Adipocyte (in vitro differentiated cells): ENCODE results near the gene GBF1.
"Not testable (repeated sequence)": the region's sequence is repeated elsewhere in the genome, so short reads cannot be mapped to it uniquely, and the experiment has no call there.

Experiments used
- DNase-seq: peaks from one replicate; pipeline ENCODE4 v3.0.0-alpha.2; 2015; ENCODE audit warnings: low read depth
- H3K27me3 ChIP-seq: replicated peaks from 2 replicates; pipeline ENCODE4 v1.7.0; 2013; ENCODE audit warnings: mild to moderate bottlenecking, low read length, moderate library complexity; ENCODE audit not compliant: control insufficient read depth, insufficient read depth
- H3K36me3 ChIP-seq: 2 replicates; pipeline ENCODE4 v1.7.0; 2013; ENCODE audit warnings: low read length, mild to moderate bottlenecking, moderate library complexity; ENCODE audit not compliant: control insufficient read depth, insufficient read depth, severe bottlenecking
- H3K4me1 ChIP-seq: 2 replicates; pipeline ENCODE4 v1.7.0; 2013; ENCODE audit warnings: mild to moderate bottlenecking, low read length, moderate library complexity; ENCODE audit not compliant: control insufficient read depth, insufficient read depth
- H3K4me3 ChIP-seq: 2 replicates; pipeline ENCODE4 v1.7.0; 2013; ENCODE audit warnings: mild to moderate bottlenecking, low read length, moderate library complexity
- H3K9ac ChIP-seq: 2 replicates; pipeline ENCODE4 v1.7.0; 2013; ENCODE audit warnings: mild to moderate bottlenecking, low read length, moderate library complexity
- H3K9me3 ChIP-seq: 2 replicates; pipeline ENCODE4 v1.7.0; 2013; ENCODE audit warnings: mild to moderate bottlenecking, low read length, moderate library complexity; ENCODE audit not compliant: control insufficient read depth

GBF1 gene

DNA sequence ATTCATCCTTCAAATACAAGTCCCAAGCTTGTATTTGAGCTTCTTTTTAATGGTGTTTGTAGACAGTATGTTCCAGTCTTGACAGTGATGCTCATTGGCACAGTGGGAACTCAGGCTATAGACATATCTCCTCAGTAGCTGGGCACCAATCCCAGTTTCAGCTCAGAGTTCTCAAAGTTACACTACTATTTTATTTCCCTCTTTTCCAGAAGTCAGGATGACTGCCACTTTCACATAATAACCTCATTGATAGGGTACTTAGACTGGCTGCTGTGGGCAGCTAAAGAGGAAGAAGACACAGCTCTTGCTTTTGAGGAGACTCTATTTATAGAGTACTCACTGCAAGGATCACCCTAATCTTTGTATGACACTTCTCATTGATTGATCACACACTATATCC, 2.4 kb downstream of the GBF1 start:
- Histone ChIP-seq H3K4me3 (peak overlapping the region; percentile 99), H3K36me3 (no peaks in the 10 kb centered on the region), H3K27me3 (no peaks in the 10 kb centered on the region), H3K9ac (no peak overlapping the region), H3K4me1 (peaks cover 39% of the 10 kb centered on the region), H3K9me3 (no peaks in the 10 kb centered on the region)
- no peak for DNase-seq

DNA sequence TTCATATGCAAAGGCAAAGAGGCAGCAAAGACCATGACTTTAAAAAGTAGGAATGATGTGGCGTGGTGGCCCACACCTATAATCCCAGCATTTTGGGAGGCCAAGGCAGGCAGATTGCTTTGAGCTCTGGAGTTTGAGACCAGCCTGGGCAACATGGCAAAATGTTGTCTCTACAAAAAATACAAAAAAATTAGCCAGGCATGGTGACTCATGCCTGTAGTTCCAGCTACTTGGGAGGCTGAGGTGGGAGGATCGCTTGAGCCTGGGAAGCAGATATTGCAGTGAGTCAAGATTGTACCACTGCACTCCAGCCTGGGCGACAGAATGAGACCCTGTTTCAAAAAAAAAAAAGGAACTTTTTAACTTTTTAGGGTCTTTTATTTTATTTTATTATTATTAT, 7.2 kb downstream of the GBF1 start:
- DNase-seq, H3K9ac ChIP-seq: not testable (repeated sequence)

GRCh38 chr10:102254426-102254825, 9.1 kb downstream of the GBF1 start:
- no peak overlapping the region for H3K4me3 ChIP-seq
- H3K4me1 ChIP-seq: no peaks in the 10 kb centered on the region
- no peaks in the 10 kb centered on the region for H3K9me3 ChIP-seq
- no peaks in the 10 kb centered on the region for H3K27me3 ChIP-seq
- no peak for DNase-seq
- H3K9ac ChIP-seq: no peak overlapping the region
- H3K36me3 ChIP-seq: peaks cover 7% of the 10 kb centered on the region

More for the DNA sequence above, 7.2 kb downstream of the GBF1 start:
- H3K36me3 ChIP-seq, H3K4me3 ChIP-seq, H3K9me3 ChIP-seq, H3K27me3 ChIP-seq: not testable (repeated sequence)
- peaks cover 14% of the 10 kb centered on the region for H3K4me1 ChIP-seq

- H3K4me3 ChIP-seq: no peak overlapping the region
- H3K9me3 ChIP-seq: no peaks in the 10 kb centered on the region
- H3K9ac ChIP-seq: no peak overlapping the region
- no peak for DNase-seq
- no peaks in the 10 kb centered on the region for H3K27me3 ChIP-seq
- H3K4me1 ChIP-seq: no peaks in the 10 kb centered on the region
- peaks cover 14% of the 10 kb centered on the region for H3K36me3 ChIP-seq
Observed at GRCh38 chr10:102255404-102255803, 10.1 kb downstream of the GBF1 start.

GRCh38 chr10:102261196-102261595, 15.9 kb downstream of the GBF1 start:
- Histone ChIP-seq H3K36me3 (peaks cover 37% of the 10 kb centered on the region), H3K4me1 (peaks cover 31% of the 10 kb centered on the region), H3K9me3 (no peaks in the 10 kb centered on the region), H3K4me3 (no peak overlapping the region), H3K27me3 (no peaks in the 10 kb centered on the region), H3K9ac (no peak overlapping the region)
- DNase-seq: peak; percentile 30

DNA sequence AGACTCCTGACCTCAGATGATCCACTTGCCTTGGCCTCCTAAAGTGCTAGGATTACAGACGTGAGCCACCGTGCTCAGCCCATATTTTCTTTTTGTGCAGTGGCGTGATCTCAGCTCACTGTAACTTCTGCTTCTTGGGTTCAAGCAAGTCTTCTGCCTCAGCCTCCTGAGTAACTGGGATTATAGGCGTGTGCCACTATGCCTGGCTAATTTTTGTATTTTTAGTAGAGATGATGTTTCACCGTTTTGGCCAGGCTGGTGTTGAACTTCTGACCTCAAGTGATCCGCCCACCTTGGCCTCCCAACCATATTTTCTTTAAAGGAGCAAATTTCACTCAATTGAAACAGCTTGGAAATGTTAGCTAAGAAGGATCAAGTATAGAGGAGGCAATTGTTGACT, 16.5 kb downstream of the GBF1 start:
- H3K9ac ChIP-seq: no peak overlapping the region
- H3K36me3 ChIP-seq: peaks cover 37% of the 10 kb centered on the region
- no peaks in the 10 kb centered on the region for H3K9me3 ChIP-seq
- no peak for DNase-seq
- no peaks in the 10 kb centered on the region for H3K27me3 ChIP-seq
- peaks cover 33% of the 10 kb centered on the region for H3K4me1 ChIP-seq
- no peak overlapping the region for H3K4me3 ChIP-seq

- Histone ChIP-seq H3K4me3 (no peak overlapping the region), H3K4me1 (peaks cover 42% of the 10 kb centered on the region), H3K9me3 (no peaks in the 10 kb centered on the region), H3K36me3 (peaks cover 37% of the 10 kb centered on the region), H3K9ac (no peak overlapping the region), H3K27me3 (no peaks in the 10 kb centered on the region)
- no peak for DNase-seq
Observed at GRCh38 chr10:102262744-102263370, 17.5 kb downstream of the GBF1 start.

DNA sequence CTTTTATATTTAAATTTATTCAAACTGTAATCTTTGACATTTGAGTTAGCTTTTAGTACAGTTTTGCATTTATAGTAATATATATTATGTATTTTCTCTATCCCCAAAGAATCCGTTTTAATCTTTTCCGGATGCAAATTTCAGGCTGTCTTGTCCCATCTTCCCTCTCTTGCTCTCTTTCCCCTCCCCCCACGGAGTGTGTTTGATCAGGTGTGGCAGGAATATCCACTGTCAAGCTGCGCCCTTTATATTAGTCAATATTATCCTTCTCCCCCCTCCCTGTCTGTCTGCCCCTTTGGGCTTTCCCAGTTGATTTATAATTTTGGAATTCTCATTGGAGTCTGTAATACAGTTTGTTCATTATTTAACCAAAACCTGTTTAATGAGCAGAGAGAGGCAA, 19.0 kb downstream of the GBF1 start:
- peaks cover 31% of the 10 kb centered on the region for H3K36me3 ChIP-seq
- no peaks in the 10 kb centered on the region for H3K27me3 ChIP-seq
- no peak overlapping the region for H3K9ac ChIP-seq
- H3K9me3 ChIP-seq: no peaks in the 10 kb centered on the region
- H3K4me1 ChIP-seq: peaks cover 57% of the 10 kb centered on the region
- no peak overlapping the region for H3K4me3 ChIP-seq
- no peak for DNase-seq

GRCh38 chr10:102266670-102267069, 21.3 kb downstream of the GBF1 start:
- Histone ChIP-seq H3K27me3 (no peaks in the 10 kb centered on the region), H3K9me3 (no peaks in the 10 kb centered on the region), H3K36me3 (peaks cover 10% of the 10 kb centered on the region), H3K4me3 (no peak overlapping the region), H3K9ac (no peak overlapping the region), H3K4me1 (peaks cover 51% of the 10 kb centered on the region)
- DNase-seq: no peak

- peak; percentile 84 for DNase-seq
- Histone ChIP-seq H3K4me1 (peaks cover 41% of the 10 kb centered on the region), H3K36me3 (peaks cover under 1% of the 10 kb centered on the region), H3K27me3 (no peaks in the 10 kb centered on the region), H3K9me3 (no peaks in the 10 kb centered on the region), H3K9ac (peak overlapping the region; percentile 57), H3K4me3 (peak overlapping the region; percentile 46)
Observed at GRCh38 chr10:102267748-102268147, 22.4 kb downstream of the GBF1 start.

GRCh38 chr10:102268375-102268888, 23.1 kb downstream of the GBF1 start:
- Histone ChIP-seq H3K4me3 (peak overlapping the region; percentile 46), H3K36me3 (no peaks in the 10 kb centered on the region), H3K9me3 (no peaks in the 10 kb centered on the region), H3K27me3 (no peaks in the 10 kb centered on the region), H3K4me1 (peaks cover 34% of the 10 kb centered on the region), H3K9ac (peak overlapping the region; percentile 57)
- peak; percentile 59 for DNase-seq

- Histone ChIP-seq H3K4me3 (no peak overlapping the region), H3K27me3 (no peaks in the 10 kb centered on the region), H3K9me3 (no peaks in the 10 kb centered on the region), H3K4me1 (peaks cover 30% of the 10 kb centered on the region), H3K36me3 (no peaks in the 10 kb centered on the region), H3K9ac (no peak overlapping the region)
- DNase-seq: peak; percentile 22
Observed at GRCh38 chr10:102269017-102269416, 23.7 kb downstream of the GBF1 start.
